ENCODE results near the gene BORA. TPM values are rescaled to one million over a fixed set of nuclear protein-coding genes. Genes with fewer than 3 reads are reported as not detected.

Gene BORA
- total and polyA plus RNA-seq, 2 experiments from 2014 or later = 12.0 to 23.9 TPM

DNA sequence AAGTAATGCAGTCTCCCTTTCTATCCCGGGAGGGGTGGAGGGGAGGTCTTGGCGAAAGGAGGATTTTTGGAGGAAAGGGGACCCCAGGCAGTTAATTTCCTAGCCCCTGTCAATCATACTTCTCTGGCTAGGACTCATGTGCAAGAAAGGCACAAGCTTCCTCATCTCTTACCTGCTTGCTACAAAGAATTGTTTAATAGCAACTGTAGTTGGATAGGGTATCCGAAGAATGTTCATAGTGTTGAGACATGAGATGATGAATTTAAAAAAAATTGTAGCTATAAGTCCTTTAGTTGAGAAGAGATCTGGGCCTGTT is 525 bp downstream of the BORA start (continued):
- TF ChIP-seq, protein P1, sequence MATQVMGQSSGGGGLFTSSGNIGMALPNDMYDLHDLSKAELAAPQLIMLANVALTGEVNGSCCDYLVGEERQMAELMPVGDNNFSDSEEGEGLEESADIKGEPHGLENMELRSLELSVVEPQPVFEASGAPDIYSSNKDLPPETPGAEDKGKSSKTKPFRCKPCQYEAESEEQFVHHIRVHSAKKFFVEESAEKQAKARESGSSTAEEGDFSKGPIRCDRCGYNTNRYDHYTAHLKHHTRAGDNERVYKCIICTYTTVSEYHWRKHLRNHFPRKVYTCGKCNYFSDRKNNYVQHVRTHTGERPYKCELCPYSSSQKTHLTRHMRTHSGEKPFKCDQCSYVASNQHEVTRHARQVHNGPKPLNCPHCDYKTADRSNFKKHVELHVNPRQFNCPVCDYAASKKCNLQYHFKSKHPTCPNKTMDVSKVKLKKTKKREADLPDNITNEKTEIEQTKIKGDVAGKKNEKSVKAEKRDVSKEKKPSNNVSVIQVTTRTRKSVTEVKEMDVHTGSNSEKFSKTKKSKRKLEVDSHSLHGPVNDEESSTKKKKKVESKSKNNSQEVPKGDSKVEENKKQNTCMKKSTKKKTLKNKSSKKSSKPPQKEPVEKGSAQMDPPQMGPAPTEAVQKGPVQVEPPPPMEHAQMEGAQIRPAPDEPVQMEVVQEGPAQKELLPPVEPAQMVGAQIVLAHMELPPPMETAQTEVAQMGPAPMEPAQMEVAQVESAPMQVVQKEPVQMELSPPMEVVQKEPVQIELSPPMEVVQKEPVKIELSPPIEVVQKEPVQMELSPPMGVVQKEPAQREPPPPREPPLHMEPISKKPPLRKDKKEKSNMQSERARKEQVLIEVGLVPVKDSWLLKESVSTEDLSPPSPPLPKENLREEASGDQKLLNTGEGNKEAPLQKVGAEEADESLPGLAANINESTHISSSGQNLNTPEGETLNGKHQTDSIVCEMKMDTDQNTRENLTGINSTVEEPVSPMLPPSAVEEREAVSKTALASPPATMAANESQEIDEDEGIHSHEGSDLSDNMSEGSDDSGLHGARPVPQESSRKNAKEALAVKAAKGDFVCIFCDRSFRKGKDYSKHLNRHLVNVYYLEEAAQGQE (IDR thresholded peaks at IDR 0.05; ENCODE audit: unreplicated experiment) = no peak
- no peak for TF ChIP-seq EZH2phosphoT487 (IDR thresholded peaks at IDR 0.05; ENCODE audit: unreplicated experiment)

DNA sequence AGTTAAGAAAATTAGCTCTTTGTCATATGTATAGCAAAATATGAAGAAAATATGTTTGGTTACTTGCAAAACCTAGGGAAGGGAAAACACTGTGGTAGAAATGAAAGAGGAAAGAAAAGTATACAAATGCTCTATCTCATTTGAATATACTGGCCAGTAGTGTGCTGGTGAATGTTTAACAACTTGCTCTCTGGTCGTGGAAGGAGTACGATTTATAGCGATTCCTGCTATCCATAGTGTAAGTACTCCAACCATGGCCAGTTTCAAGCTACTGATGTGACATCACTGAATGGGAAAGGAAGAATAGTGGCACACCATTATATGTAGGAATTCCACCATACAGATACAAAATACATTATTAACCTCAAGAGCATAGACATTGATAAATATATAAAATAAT is 9.3 kb downstream of the BORA start:
- H3K27ac Mint-ChIP-seq = no peak overlapping the region
- Histone ChIP-seq H3K4me1 (ENCODE audit: insufficient read depth) (no peaks in the 10 kb centered on the region), H3K4me3 (no peak overlapping the region), H3K36me3 (ENCODE audit: insufficient read depth) (peaks cover 11% of the 10 kb centered on the region; the same call in 1 of the 2 replicates), H3K27me3 (ENCODE audit: insufficient read depth) (no peaks in the 10 kb centered on the region), H3K4me2 (no peak overlapping the region), H3K79me2 (replicated peaks; ENCODE audit: insufficient read depth) (0 out of 2 replicates have a peak, but pooled peaks cover 2% of the 10 kb centered on the region), H3K9me2 (ENCODE audit: insufficient read depth) (no peaks in the 10 kb centered on the region), H2AFZ (no peak overlapping the region), H4K20me1 (replicated peaks; ENCODE audit: insufficient read depth) (peaks cover 4% of the 10 kb centered on the region; the same call in 1 of the 2 replicates), H3K27ac (ENCODE audit: low read depth) (no peak overlapping the region), H3F3A (replicated peaks; ENCODE audit: low read depth) (no peaks in the 10 kb centered on the region)
- H3K9me3 Mint-ChIP-seq = no peaks in the 10 kb centered on the region
- TF ChIP-seq STAT1 (IDR thresholded peaks at IDR 0.05; ENCODE audit: unreplicated experiment) (no peak), ZNF331 (CRISPR knock-in tag; IDR thresholded peaks at IDR 0.05; ENCODE audit: low read depth) (no peak), EZH2phosphoT487 (IDR thresholded peaks at IDR 0.05; ENCODE audit: unreplicated experiment) (no peak), EZH2 (IDR thresholded peaks at IDR 0.05; ENCODE audit: low read depth, unreplicated experiment) (no peak)
- TF ChIP-seq, protein P2, sequence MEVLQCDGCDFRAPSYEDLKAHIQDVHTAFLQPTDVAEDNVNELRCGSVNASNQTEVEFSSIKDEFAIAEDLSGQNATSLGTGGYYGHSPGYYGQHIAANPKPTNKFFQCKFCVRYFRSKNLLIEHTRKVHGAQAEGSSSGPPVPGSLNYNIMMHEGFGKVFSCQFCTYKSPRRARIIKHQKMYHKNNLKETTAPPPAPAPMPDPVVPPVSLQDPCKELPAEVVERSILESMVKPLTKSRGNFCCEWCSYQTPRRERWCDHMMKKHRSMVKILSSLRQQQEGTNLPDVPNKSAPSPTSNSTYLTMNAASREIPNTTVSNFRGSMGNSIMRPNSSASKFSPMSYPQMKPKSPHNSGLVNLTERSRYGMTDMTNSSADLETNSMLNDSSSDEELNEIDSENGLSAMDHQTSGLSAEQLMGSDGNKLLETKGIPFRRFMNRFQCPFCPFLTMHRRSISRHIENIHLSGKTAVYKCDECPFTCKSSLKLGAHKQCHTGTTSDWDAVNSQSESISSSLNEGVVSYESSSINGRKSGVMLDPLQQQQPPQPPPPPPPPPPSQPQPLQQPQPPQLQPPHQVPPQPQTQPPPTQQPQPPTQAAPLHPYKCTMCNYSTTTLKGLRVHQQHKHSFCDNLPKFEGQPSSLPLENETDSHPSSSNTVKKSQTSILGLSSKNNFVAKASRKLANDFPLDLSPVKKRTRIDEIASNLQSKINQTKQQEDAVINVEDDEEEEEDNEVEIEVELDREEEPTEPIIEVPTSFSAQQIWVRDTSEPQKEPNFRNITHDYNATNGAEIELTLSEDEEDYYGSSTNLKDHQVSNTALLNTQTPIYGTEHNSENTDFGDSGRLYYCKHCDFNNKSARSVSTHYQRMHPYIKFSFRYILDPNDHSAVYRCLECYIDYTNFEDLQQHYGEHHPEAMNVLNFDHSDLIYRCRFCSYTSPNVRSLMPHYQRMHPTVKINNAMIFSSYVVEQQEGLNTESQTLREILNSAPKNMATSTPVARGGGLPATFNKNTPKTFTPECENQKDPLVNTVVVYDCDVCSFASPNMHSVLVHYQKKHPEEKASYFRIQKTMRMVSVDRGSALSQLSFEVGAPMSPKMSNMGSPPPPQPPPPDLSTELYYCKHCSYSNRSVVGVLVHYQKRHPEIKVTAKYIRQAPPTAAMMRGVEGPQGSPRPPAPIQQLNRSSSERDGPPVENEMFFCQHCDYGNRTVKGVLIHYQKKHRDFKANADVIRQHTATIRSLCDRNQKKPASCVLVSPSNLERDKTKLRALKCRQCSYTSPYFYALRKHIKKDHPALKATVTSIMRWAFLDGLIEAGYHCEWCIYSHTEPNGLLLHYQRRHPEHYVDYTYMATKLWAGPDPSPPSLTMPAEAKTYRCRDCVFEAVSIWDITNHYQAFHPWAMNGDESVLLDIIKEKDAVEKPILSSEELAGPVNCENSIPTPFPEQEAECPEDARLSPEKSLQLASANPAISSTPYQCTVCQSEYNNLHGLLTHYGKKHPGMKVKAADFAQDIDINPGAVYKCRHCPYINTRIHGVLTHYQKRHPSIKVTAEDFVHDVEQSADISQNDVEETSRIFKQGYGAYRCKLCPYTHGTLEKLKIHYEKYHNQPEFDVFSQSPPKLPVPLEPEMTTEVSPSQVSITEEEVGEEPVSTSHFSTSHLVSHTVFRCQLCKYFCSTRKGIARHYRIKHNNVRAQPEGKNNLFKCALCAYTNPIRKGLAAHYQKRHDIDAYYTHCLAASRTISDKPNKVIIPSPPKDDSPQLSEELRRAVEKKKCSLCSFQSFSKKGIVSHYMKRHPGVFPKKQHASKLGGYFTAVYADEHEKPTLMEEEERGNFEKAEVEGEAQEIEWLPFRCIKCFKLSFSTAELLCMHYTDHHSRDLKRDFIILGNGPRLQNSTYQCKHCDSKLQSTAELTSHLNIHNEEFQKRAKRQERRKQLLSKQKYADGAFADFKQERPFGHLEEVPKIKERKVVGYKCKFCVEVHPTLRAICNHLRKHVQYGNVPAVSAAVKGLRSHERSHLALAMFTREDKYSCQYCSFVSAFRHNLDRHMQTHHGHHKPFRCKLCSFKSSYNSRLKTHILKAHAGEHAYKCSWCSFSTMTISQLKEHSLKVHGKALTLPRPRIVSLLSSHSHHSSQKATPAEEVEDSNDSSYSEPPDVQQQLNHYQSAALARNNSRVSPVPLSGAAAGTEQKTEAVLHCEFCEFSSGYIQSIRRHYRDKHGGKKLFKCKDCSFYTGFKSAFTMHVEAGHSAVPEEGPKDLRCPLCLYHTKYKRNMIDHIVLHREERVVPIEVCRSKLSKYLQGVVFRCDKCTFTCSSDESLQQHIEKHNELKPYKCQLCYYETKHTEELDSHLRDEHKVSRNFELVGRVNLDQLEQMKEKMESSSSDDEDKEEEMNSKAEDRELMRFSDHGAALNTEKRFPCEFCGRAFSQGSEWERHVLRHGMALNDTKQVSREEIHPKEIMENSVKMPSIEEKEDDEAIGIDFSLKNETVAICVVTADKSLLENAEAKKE (CRISPR knock-in tag; IDR thresholded peaks at IDR 0.05) = no peak
- TF ChIP-seq, protein P3, sequence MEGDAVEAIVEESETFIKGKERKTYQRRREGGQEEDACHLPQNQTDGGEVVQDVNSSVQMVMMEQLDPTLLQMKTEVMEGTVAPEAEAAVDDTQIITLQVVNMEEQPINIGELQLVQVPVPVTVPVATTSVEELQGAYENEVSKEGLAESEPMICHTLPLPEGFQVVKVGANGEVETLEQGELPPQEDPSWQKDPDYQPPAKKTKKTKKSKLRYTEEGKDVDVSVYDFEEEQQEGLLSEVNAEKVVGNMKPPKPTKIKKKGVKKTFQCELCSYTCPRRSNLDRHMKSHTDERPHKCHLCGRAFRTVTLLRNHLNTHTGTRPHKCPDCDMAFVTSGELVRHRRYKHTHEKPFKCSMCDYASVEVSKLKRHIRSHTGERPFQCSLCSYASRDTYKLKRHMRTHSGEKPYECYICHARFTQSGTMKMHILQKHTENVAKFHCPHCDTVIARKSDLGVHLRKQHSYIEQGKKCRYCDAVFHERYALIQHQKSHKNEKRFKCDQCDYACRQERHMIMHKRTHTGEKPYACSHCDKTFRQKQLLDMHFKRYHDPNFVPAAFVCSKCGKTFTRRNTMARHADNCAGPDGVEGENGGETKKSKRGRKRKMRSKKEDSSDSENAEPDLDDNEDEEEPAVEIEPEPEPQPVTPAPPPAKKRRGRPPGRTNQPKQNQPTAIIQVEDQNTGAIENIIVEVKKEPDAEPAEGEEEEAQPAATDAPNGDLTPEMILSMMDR (conservative IDR thresholded peaks at IDR 0.05; ENCODE audit: low read depth in 2 of 2) = no peak
- DNase-seq (ENCODE audit: low spot score) (no peak), ATAC-seq (no peak)
- no peaks in the 10 kb centered on the region for H3K4me1 Mint-ChIP-seq
- H3K27me3 Mint-ChIP-seq (ENCODE audit: insufficient read depth, low read depth, poor library complexity) = no peaks in the 10 kb centered on the region
- H3K4me3 Mint-ChIP-seq = no peak overlapping the region
- H3K36me3 Mint-ChIP-seq (ENCODE audit: low read depth) = peaks cover 39% of the 10 kb centered on the region
